BE2C (cell line): ENCODE results near the gene RFX4. TPM values are rescaled to one million over a fixed set of nuclear protein-coding genes. Genes with fewer than 3 reads are reported as not detected.

Experiments
- DNase-seq: peaks from one replicate; pipeline ENCODE4 v3.0.0-alpha.2; 2020
- H3K27me3 ChIP-seq: fragments of 250-450 bp; sonication (Bioruptor Pico); 2 replicates; pipeline ENCODE4 v1.5.1; 2020; ENCODE audit warnings: mild to moderate bottlenecking
- H3K36me3 ChIP-seq: fragments of 250-450 bp; sonication (Bioruptor Pico); 2 replicates; pipeline ENCODE4 v1.5.1; 2020; ENCODE audit warnings: mild to moderate bottlenecking
- H3K4me1 ChIP-seq: fragments of 250-450 bp; sonication (Bioruptor Pico); 2 replicates; pipeline ENCODE4 v1.5.1; 2020
- H3K4me3 ChIP-seq: 2 replicates; pipeline ENCODE4 v1.5.1; 2011; ENCODE audit warnings: low read depth, low read length
- H3K9me3 ChIP-seq: fragments of 250-450 bp; sonication (Bioruptor Pico); 2 replicates; pipeline ENCODE4 v1.5.1; 2020
- CTCF ChIP-seq: IDR thresholded peaks from 2 replicates; pipeline ENCODE4 v1.5.1; 2012; ENCODE audit warnings: mild to moderate bottlenecking, low read depth, low read length
- polyA plus RNA-seq: library from polyadenylated mRNA; unstranded; fragments of >200 nt; gene quantifications from one replicate; pipeline ENCODE4 v1.2.1, GENCODE V29; 2012; ENCODE audit warnings: low read depth, missing spikeins; ENCODE audit not compliant: insufficient read length, insufficient read depth

The RFX4 gene
- polyA plus RNA-seq, result not detected

GRCh38 chr12:106582641-106583230 is at the start of gene RFX4:
Gene RFX4, plus strand, starts transcription at chr12:106583004. Its CDS starts 317 bp downstream, at chr12:106583321.
- H3K36me3 ChIP-seq, result no peaks in the 10 kb centered on the region
- no peak for TF ChIP-seq CTCF
- H3K9me3 ChIP-seq, result no peaks in the 10 kb centered on the region
- DNase-seq, result no peak
- H3K4me1 ChIP-seq, result no peaks in the 10 kb centered on the region
- no peak within 1 kb of the TSS; the same call in 1 of the 2 replicates for H3K4me3 ChIP-seq
- H3K27me3 ChIP-seq, result peaks cover 91% of the 10 kb centered on the region

- no peaks in the 10 kb centered on the region for H3K36me3 ChIP-seq
- peaks cover 3% of the 10 kb centered on the region for H3K27me3 ChIP-seq
- no peak for DNase-seq
- no peak overlapping the region for H3K4me3 ChIP-seq
- no peaks in the 10 kb centered on the region for H3K4me1 ChIP-seq
- no peak for TF ChIP-seq CTCF
- H3K9me3 ChIP-seq, result no peaks in the 10 kb centered on the region
Measured at GRCh38 chr12:106541201-106541600, 41.6 kb upstream of the RFX4 start.

- Histone ChIP-seq H3K36me3 (no peaks in the 10 kb centered on the region), H3K4me3 (no peak overlapping the region), H3K4me1 (no peaks in the 10 kb centered on the region), H3K27me3 (no peaks in the 10 kb centered on the region), H3K9me3 (no peaks in the 10 kb centered on the region; the same call in 1 of the 2 replicates)
- no peak for TF ChIP-seq CTCF
- no peak for DNase-seq
Measured at GRCh38 chr12:106551410-106551809, 31.4 kb upstream of the RFX4 start.

GRCh38 chr12:106552228-106552627 is 30.6 kb upstream of the RFX4 start:
- no peaks in the 10 kb centered on the region for H3K4me1 ChIP-seq
- no peaks in the 10 kb centered on the region; the same call in 1 of the 2 replicates for H3K9me3 ChIP-seq
- TF ChIP-seq CTCF, result no peak
- no peaks in the 10 kb centered on the region for H3K27me3 ChIP-seq
- no peak for DNase-seq
- no peak overlapping the region for H3K4me3 ChIP-seq
- H3K36me3 ChIP-seq, result no peaks in the 10 kb centered on the region

- TF ChIP-seq CTCF, result no peak
- DNase-seq, result no peak
- H3K4me3 ChIP-seq, result no peak overlapping the region
- H3K9me3 ChIP-seq, result no peaks in the 10 kb centered on the region; the same call in 1 of the 2 replicates
- H3K36me3 ChIP-seq, result no peaks in the 10 kb centered on the region
- H3K4me1 ChIP-seq, result no peaks in the 10 kb centered on the region
- peaks cover 20% of the 10 kb centered on the region for H3K27me3 ChIP-seq
Measured at GRCh38 chr12:106564678-106565329, 18.0 kb upstream of the RFX4 start.

- peaks cover 20% of the 10 kb centered on the region for H3K27me3 ChIP-seq
- DNase-seq, result no peak
- H3K9me3 ChIP-seq, result no peaks in the 10 kb centered on the region
- H3K4me1 ChIP-seq, result no peaks in the 10 kb centered on the region
- no peak for TF ChIP-seq CTCF
- no peaks in the 10 kb centered on the region for H3K36me3 ChIP-seq
- no peak overlapping the region for H3K4me3 ChIP-seq
Measured at GRCh38 chr12:106566771-106567170, 16.0 kb upstream of the RFX4 start.
